ENCODE data around the gene IP6K1.

Gene IP6K1

DNA sequence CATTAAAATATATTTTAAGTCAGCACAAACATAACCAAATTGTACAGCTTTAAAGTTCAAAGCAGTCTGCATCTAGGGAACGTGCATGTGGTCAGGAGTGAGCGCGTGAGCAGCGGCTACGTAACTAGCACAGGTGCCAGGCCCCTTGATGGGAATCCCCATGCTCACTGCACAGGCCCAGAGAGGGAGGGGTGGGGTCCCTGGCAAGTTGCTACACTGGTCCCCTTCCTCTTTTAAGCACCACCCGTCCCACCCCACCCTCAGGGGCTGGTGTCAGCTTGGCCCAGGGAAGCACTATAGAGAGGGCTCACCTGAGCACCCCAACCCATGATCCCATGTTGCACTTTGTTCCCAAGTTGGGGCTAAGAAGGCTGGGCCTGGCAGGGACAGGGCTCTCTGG, 61.8 kb downstream of the IP6K1 start:
- no peak for DNase-seq (ENCODE audit: low read depth in 2 of 3, low spot score in 2 of 3)

DNA sequence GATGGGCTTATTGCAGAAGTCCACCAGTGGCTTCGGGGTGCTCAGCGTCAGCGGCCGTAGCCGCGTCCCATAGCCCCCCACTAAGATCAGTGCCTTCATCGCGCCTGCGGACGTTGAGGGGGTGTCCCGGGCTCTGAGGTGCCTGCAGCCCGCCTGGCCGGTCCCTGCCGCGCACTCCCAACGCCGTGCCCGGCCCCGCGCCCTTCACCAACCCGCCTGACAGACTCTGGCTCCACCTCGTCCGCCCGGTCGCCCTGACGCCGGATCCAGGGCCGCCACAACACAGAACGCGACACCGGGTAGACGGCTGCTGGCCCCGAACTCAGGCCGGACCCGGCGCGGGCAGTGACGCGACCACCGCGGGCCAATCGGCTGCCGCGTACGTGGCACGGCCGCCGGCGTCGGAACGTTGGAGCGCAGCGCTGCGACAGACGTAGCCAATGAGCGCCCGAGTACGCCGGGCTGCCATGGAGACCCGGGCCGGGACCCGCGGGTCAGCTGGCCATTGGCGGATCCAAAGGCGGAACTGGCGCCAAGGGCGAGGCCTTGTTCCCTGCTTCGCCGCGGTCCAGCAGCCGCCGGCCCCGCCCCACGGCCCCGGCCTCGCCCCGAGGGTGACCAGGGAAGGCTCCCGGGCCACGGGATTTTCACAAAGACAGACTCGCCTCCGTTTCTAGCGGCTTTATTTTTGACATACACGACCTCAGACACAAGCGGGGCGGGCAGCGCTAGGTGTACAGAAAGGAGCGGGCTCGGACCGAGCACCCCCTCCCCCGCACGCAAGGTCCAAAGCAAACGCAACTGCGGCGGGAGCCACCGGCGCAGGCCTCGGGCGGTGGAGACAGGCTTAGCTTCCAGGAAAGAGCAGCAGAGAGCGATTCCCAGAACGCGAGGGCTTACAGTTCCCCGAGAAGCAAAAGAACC, 62.5 kb downstream of the IP6K1 start, which contains the start of gene GMPPB:
Gene GMPPB (minus strand): TSS at position 324 of the 924 bp plus-strand sequence. CDS start 225 bp downstream, at position 99.
- DNase-seq (ENCODE audit: low read depth in 2 of 3, low spot score in 2 of 3), result peak; percentile 83 to 91 (median 88)

- DNase-seq (ENCODE audit: low read depth in 2 of 3, low spot score in 2 of 3), result no peak
Observed at GRCh38 chr3:49723296-49723627, 63.1 kb downstream of the IP6K1 start.

DNA sequence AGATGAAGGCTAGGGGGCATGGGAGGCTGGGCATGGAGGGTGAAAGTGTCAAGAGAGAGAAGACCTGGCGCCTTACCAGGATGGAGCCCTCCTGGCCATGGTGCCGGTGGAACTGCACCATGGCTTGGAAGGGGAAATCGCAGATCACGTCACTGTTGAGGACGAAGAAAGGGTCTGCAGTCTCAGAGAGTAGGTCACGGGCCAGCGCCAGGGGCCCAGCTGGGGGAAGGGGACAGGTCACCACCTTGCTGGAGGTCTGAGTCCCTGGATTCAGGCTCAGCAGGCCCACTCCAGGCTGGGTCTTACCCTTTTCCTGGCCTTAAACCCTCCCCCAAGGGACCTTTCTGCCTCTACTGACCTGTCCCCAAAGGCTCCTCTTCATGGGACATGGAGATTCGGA, 63.4 kb downstream of the IP6K1 start:
- no peak for DNase-seq (ENCODE audit: low read depth in 2 of 3, low spot score in 2 of 3)

GRCh38 chr3:49721896-49722781, 64.2 kb downstream of the IP6K1 start:
- no peak for DNase-seq (ENCODE audit: low read depth in 2 of 3, low spot score in 2 of 3)

- DNase-seq (ENCODE audit: low read depth in 2 of 3, low spot score in 2 of 3), result no peak
Observed at GRCh38 chr3:49721596-49721895, 64.8 kb downstream of the IP6K1 start.

DNA sequence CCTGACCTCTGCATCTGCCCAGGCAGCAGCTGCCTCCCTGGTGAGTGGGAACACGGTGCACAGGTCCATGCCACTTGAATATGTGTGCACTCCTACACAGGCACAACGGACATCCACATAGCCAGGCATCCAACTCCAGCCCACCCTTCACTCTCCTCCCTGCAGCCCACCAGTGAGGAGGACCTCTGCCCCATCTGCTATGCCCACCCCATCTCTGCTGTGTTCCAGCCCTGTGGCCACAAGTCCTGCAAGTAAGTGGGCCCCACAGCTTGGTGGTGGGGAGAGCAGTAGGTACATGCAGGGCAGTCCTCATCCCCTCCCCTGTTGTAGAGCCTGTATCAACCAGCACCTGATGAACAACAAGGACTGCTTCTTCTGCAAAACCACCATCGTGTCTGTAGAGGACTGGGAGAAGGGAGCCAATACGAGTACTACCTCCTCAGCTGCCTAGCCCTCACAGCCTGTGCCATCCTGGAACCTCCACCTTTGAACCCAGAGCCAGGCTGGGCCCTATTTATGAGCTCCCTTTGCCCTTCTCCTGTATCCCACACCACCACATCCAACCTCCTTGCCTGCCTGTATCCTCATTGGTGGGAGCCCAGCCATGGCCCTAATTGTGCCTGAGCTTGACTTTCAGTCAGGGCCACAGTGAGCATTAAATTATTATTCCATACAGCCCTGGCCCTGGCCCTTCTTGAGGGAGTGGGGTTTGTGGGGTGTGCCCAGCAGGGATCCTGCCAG, 65.3 kb downstream of the IP6K1 start:
- DNase-seq (ENCODE audit: low read depth in 2 of 3, low spot score in 2 of 3), result no peak

- DNase-seq (ENCODE audit: low read depth in 2 of 3, low spot score in 2 of 3), result peak; percentile 78 to 84 (median 83)
Observed at GRCh38 chr3:49719214-49719884, 67.0 kb downstream of the IP6K1 start, which contains the start of gene AMIGO3. TSS of gene AMIGO3 (minus strand) at chr3:49719684. CDS start at chr3:49719465, 219 bp downstream.

DNA sequence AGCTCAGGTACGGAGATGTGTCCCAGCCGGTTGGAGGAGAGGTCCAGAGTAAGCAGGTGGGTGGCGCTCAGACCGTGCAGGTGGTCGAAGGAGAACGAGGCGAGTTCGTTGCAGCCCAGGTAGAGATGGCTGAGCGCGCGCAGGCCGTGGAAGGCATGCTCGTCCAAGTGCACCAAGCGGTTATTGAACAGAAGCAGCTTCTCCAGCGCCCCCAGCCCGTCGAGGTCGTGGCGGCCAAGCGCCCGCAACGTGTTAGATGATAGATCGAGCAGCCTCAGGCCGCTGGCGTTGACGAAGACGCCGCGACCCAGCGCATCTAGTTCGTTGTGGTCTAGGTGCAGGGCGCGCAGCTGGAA, 67.5 kb downstream of the IP6K1 start:
- DNase-seq (ENCODE audit: low read depth in 2 of 3, low spot score in 2 of 3), result no peak

DNA sequence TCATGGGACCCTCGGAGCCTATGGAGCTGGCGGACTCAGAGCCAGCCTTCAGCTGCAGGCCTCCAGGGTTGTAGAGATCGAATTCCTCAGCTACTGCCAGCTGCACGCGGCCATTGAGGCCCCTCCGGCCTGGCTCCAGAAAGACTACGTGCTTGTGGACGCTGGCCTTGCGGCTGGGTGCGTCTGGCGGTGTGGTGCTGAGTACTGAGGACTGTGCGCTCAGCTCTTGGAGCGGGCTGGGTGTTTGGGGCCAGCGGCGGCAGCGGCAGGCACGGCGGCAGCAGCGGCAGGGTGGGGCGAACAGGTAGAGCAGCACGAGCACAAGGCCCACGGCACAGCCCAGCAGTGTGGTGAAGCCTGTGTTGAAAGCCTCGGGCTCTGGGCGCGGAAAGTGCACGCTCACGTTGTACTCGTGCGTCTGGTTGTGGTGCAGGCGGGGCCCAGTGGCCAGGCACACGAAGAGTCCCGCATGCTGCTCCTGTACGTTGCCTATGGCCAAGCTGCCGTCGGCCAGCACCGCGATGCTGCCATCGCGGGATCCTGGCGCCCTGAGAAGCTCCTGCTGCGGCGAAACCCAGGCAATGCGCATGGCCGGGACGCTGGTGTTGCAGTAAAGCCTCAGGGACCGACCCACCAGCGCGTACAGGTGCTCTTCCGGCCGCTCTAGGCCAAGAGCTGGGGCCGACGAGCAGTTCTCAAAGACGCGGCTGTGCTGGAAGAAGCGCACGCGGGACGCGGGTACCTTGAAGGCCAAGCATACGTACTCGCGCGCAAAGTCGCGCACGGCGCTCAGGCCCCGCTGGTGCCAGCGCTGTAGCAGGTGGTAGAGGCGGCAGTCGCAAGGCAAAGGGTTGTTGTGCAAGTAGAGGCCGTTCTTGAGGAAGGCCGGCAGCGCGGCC, 68.1 kb downstream of the IP6K1 start:
- no peak for DNase-seq (ENCODE audit: low read depth in 2 of 3, low spot score in 2 of 3)

DNA sequence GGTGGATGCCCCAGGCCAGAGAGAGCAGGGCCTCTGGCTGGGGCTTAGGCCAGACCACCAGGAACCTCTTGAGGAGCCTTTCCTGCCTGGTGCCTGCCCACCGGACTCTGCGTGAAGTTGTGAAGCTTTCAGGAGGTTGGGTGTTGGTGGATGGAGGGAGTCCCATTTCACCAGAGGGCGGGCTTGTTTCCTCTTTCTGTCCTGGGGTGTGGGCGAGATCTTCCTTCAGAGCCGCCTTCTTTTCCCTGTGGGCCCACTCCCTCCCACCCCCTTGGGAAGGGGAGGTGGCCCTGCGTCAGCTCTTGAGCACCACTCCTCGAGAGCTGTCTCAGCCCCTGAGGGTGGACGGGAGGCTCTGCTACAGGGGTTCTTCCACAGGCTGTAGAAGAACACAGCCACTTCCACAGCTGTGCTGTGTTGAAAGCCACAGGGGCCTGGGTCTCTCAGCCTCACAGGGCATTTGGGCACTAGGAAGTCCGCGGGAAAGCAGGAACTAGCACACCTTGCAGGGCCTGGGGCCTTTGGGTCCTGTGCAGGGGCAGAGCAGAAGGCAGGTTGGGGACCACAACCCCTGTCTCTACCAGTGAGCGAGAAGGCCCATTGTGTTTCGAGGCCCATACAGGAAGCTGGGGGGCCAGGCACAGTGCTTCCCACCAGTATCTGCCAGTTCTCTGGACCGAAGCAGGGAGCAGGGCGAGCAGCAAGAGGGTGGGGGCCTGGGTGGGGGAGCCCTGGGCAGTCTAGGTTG, 69.0 kb downstream of the IP6K1 start:
- DNase-seq (ENCODE audit: low read depth in 2 of 3, low spot score in 2 of 3), result no peak

DNA sequence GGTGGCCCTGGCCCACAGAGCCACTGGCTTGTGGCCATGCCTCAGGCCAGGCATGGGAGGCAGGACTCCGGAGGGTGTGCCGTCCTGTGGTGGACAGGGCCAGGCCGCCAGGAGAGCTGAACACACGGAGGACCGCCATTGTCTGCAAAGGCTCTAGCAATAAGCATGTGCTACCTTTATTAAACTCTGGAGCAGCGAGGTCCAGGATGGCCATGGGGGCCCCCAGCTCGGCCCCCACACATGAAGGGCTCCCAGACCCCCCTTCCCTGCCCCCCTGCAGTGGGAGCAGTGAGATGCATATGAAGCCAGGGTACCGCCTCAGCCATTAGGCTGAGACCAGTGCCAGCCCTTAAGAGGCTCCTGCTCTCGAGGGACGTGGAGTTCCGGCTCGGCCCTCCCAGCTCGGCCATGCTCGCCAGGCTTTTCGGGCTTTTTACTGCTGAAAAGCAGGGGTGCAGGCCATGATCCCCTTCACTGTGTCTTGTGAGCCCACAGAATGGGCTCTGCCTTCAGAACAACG, 69.6 kb downstream of the IP6K1 start:
- no peak for DNase-seq (ENCODE audit: low read depth in 2 of 3, low spot score in 2 of 3)

DNA sequence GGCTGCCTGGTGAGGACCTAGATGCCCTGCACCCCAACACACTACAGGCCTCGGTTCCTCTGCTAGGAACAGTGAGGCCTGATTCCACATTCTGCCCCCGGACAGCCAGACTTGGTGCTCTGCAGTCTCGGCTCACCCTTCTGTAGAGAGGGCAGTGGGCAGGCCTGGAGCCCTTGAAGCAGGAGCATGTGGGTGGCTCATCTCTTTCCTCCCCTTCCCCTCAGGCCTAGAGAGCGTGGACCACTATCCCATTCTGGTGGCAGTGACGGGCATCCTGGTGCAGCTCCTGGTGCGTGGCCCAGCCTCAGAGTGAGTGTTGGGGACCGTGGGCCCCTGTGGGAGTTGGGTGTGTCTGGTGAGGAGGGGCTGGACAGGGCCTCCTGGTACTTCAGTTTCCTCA, 70.2 kb downstream of the IP6K1 start:
- no peak for DNase-seq (ENCODE audit: low read depth in 2 of 3, low spot score in 2 of 3)

DNA sequence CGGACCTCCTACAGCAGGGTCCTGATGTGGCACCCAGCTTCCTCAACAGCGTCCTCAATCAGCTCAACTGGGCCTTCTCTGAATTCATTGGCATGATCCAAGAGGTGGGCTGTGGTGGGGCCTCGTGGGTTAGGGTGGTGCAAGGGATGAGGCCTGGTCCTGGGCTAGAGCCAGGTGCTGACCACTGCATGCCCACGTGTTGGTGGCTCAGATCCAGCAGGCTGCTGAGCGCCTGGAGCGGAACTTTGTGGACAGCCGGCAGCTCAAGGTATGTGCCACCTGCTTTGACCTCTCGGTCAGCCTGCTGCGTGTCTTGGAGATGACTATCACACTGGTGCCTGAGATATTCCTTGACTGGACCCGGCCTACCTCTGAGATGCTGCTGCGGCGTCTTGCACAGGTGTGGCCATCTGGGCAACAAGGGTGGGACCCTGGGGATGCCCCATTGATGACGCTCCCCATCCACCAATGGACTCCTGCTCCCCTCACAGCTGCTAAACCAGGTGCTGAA, 70.7 kb downstream of the IP6K1 start:
- no peak for DNase-seq (ENCODE audit: low read depth in 2 of 3, low spot score in 2 of 3)

DNA sequence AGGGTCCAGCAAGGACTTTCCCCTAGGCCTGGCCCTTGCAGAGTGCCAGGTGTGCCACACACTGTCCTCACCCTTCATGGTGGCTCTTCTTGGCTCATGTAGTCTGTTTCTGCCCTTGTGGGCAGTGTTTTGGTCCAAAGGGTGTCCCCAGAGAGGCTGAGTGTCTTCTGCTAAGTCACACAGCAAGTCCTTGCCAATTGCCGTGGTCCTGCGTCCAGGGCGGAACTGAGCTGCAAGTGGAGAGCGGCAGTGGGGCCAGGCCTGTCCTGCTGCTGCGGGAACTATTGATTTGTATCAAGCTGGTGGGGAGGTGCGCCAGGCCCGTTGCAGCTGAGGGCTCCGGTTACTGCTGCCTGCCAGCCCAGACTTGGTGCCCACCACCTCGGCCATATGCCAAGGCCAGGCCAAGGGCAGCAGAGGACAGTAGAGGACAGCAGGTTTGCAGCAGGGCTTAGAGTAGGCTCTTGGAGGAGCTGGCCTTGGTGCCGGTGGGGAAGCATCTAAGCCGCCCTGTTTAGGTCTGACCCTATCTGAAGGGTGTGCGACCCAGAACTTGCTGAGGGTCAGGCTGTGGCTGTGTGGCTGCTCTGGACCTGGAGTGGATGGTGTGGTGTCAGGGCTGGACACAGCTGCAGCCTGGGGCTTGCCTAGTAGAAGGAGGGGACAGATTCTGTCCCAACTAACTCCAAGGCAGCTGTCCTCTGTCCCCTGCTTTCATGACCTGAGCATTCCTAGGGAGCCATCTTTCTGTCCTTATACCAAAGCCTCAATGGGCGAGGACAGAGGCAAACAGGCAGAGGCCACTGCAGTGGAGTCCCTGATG, 71.4 kb downstream of the IP6K1 start:
- DNase-seq (ENCODE audit: low read depth in 2 of 3, low spot score in 2 of 3), result no peak

GRCh38 chr3:49713336-49714105, 72.8 kb downstream of the IP6K1 start:
- DNase-seq (ENCODE audit: low read depth in 2 of 3, low spot score in 2 of 3), result no peak
